MM.1S (cell line): ENCODE data around the gene CDSN.

Source experiments
- DNase-seq: peaks from one replicate; pipeline ENCODE4 v3.0.0-alpha.2; 2015
- H2AFZ ChIP-seq: fragments of 300-600 bp; sonication (generic); 2 replicates; pipeline ENCODE4 v1.6.0; 2016; ENCODE audit warnings: antibody characterized with exemption, low read length
- H3F3A ChIP-seq: fragments of 300-600 bp; sonication (generic); 2 replicates; pipeline ENCODE4 v1.6.1; 2016; ENCODE audit warnings: mild to moderate bottlenecking, antibody characterized with exemption, low read length, moderate library complexity, mixed read lengths; ENCODE audit not compliant: insufficient read depth
- H3K27ac ChIP-seq: fragments of 300-600 bp; sonication (generic); 2 replicates; pipeline ENCODE4 v1.5.1; 2016; ENCODE audit warnings: mild to moderate bottlenecking, low read length
- H3K27me3 ChIP-seq: fragments of 300-600 bp; sonication (generic); replicated peaks from 2 replicates; pipeline ENCODE4 v1.6.0; 2016; ENCODE audit warnings: low read length; ENCODE audit not compliant: insufficient read depth
- H3K36me3 ChIP-seq: fragments of 300-600 bp; sonication (generic); replicated peaks from 2 replicates; pipeline ENCODE4 v1.6.1; 2016; ENCODE audit warnings: mild to moderate bottlenecking, low read length, mixed read lengths; ENCODE audit not compliant: insufficient read depth
- H3K4me1 ChIP-seq: fragments of 300-600 bp; sonication (generic); 2 replicates; pipeline ENCODE4 v1.6.1; 2016; ENCODE audit warnings: low read length, mixed read lengths
- H3K4me2 ChIP-seq: fragments of 300-600 bp; sonication (generic); 2 replicates; pipeline ENCODE4 v1.6.0; 2016; ENCODE audit warnings: low read depth, low read length
- H3K4me3 ChIP-seq: fragments of 300-600 bp; sonication (generic); 2 replicates; pipeline ENCODE4 v1.5.1; 2016; ENCODE audit warnings: low read length, mixed read lengths
- H3K79me2 ChIP-seq: fragments of 300-600 bp; sonication (generic); 2 replicates; pipeline ENCODE4 v1.6.1; 2016; ENCODE audit warnings: mixed run types, low read length, mixed read lengths
- H3K9ac ChIP-seq: fragments of 300-600 bp; sonication (generic); 2 replicates; pipeline ENCODE4 v1.6.1; 2016; ENCODE audit warnings: low read length, mixed read lengths
- H3K9me2 ChIP-seq: fragments of 300-600 bp; sonication (generic); replicated peaks from 2 replicates; pipeline ENCODE4 v1.6.1; 2016; ENCODE audit warnings: mild to moderate bottlenecking, low read length, mixed read lengths; ENCODE audit not compliant: insufficient read depth
- H3K9me3 ChIP-seq: fragments of 300-600 bp; sonication (generic); replicated peaks from 2 replicates; pipeline ENCODE4 v1.6.1; 2016; ENCODE audit warnings: mild to moderate bottlenecking, low read length, mixed read lengths; ENCODE audit not compliant: insufficient read depth
- H4K20me1 ChIP-seq: fragments of 300-600 bp; sonication (generic); 2 replicates; pipeline ENCODE4 v1.6.1; 2016; ENCODE audit warnings: mild to moderate bottlenecking, low read length, moderate library complexity, mixed read lengths; ENCODE audit not compliant: insufficient read depth
- CTCF ChIP-seq: fragments of 300-600 bp; sonication (generic); IDR thresholded peaks from 2 replicates; pipeline ENCODE4 v1.5.1; 2016; ENCODE audit warnings: antibody characterized with exemption, low read length, mixed read lengths
- EZH2 ChIP-seq: fragments of 300-600 bp; sonication (generic); optimal IDR thresholded peaks from 2 replicates; pipeline ENCODE3; 2017; ENCODE audit warnings: low read depth, mild to moderate bottlenecking, antibody characterized with exemption, low read length, mixed read lengths
- EZH2phosphoT487 ChIP-seq: fragments of 300-600 bp; sonication (generic); IDR thresholded peaks from 2 replicates; pipeline ENCODE4 v1.6.1; 2018; ENCODE audit warnings: antibody characterized with exemption, low read length

Gene CDSN

GRCh38 chr6:31154436-31154835 lies 34.2 kb upstream of the CDSN start:
- Histone ChIP-seq H3K27me3 (no peaks in the 10 kb centered on the region), H2AFZ (no peak overlapping the region), H3K79me2 (peaks cover 10% of the 10 kb centered on the region), H3K27ac (no peak overlapping the region), H3F3A (0 out of 2 replicates have a peak, but pooled peaks cover 8% of the 10 kb centered on the region), H4K20me1 (no peaks in the 10 kb centered on the region), H3K9me2 (no peaks in the 10 kb centered on the region), H3K4me3 (no peak overlapping the region), H3K4me2 (no peak overlapping the region), H3K4me1 (peaks cover 5% of the 10 kb centered on the region; the same call in 1 of the 2 replicates), H3K9me3 (no peaks in the 10 kb centered on the region), H3K36me3 (no peaks in the 10 kb centered on the region), H3K9ac (no peak overlapping the region)
- no peak for DNase-seq
- no peak for TF ChIP-seq CTCF
- TF ChIP-seq EZH2: no peak
- no peak for TF ChIP-seq EZH2phosphoT487

GRCh38 chr6:31152781-31153180 lies 32.5 kb upstream of the CDSN start:
- H3K9ac ChIP-seq: no peak overlapping the region
- no peaks in the 10 kb centered on the region for H3K9me2 ChIP-seq
- no peaks in the 10 kb centered on the region for H4K20me1 ChIP-seq
- TF ChIP-seq EZH2: no peak
- no peak for TF ChIP-seq EZH2phosphoT487
- TF ChIP-seq CTCF: no peak
- H3K9me3 ChIP-seq: no peaks in the 10 kb centered on the region
- no peaks in the 10 kb centered on the region for H3K79me2 ChIP-seq
- no peaks in the 10 kb centered on the region for H3K27me3 ChIP-seq
- DNase-seq: no peak
- no peak overlapping the region for H3K4me3 ChIP-seq
- H3K27ac ChIP-seq: no peak overlapping the region
- H3K4me2 ChIP-seq: no peak overlapping the region
- H3K4me1 ChIP-seq: peaks cover 5% of the 10 kb centered on the region; the same call in 1 of the 2 replicates
- no peaks in the 10 kb centered on the region for H3F3A ChIP-seq
- no peak overlapping the region for H2AFZ ChIP-seq
- no peaks in the 10 kb centered on the region for H3K36me3 ChIP-seq

- H3K9me2 ChIP-seq: no peaks in the 10 kb centered on the region
- no peaks in the 10 kb centered on the region for H4K20me1 ChIP-seq
- no peak for TF ChIP-seq EZH2
- TF ChIP-seq EZH2phosphoT487: no peak
- no peak for TF ChIP-seq CTCF
- no peaks in the 10 kb centered on the region for H3K27me3 ChIP-seq
- H3K79me2 ChIP-seq: no peaks in the 10 kb centered on the region
- no peak overlapping the region for H3K27ac ChIP-seq
- no peak overlapping the region for H3K4me3 ChIP-seq
- DNase-seq: no peak
- no peak overlapping the region for H2AFZ ChIP-seq
- H3K36me3 ChIP-seq: no peaks in the 10 kb centered on the region
- no peaks in the 10 kb centered on the region for H3K4me1 ChIP-seq
- H3K4me2 ChIP-seq: no peak overlapping the region
- H3F3A ChIP-seq: no peaks in the 10 kb centered on the region
- no peak overlapping the region for H3K9ac ChIP-seq
- no peaks in the 10 kb centered on the region for H3K9me3 ChIP-seq
These were observed 29.7 kb upstream of the CDSN start for GRCh38 chr6:31149827-31150447.
